GM18861 (cell line): ENCODE results near the gene AGPAT2.
A peak's percentile ranks its signal among the peaks of the same experiment; 100 is the strongest.

Source experiments
- ATAC-seq: cut with Tn5 transposase; IDR thresholded peaks from one replicate; pipeline ENCODE4 v1.9.1; 2021; ENCODE audit not compliant: unreplicated experiment

AGPAT2 gene

DNA sequence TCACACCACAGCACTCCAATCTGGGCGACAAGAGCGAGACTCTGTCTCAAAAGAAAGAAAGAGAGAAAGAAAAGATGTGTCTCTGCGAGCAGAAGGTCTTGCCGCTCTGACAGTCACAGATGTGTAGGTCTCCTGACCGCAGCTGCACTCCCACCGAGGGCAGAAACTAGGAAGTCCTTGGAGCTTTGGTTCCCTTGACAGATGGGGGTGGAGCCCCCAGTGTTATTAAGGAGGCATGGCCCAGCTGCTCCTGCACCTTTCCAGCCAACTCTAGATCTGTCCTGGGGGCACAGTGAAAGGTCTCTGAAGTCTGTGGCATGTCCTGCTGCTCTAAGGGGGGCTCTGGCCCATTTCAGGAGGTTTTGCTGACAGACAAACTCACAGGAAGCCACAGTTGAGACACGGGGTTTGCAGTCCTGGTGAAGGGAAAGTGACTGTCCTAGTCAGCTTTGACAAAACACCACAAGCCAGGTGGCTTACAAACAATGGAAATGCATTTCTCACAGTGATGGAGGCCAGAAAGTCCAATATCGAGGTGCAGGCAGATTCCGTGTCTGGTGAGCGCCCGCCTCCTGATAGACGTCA lies 16.1 kb upstream of the AGPAT2 start:
- ATAC-seq, result no peak

DNA sequence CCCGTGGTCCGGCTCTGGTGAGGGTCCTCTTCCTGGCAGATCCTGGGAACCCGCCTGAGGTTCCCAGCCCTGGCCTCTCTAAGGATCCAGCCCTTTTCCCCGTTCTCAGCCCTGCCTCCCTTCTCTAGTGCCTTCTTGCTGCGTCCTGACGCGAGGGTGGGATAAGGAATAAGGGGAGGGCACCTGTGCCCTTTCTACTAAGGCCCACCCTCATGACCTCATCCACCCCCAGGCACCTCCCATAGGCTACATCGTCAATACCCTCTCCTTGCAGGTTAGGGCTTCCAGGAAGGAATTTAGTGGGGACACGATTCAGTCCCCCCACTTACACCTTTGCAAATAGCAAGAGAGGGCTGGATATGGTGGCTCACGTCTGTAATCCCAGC lies 14.4 kb upstream of the AGPAT2 start:
- ATAC-seq, result no peak

DNA sequence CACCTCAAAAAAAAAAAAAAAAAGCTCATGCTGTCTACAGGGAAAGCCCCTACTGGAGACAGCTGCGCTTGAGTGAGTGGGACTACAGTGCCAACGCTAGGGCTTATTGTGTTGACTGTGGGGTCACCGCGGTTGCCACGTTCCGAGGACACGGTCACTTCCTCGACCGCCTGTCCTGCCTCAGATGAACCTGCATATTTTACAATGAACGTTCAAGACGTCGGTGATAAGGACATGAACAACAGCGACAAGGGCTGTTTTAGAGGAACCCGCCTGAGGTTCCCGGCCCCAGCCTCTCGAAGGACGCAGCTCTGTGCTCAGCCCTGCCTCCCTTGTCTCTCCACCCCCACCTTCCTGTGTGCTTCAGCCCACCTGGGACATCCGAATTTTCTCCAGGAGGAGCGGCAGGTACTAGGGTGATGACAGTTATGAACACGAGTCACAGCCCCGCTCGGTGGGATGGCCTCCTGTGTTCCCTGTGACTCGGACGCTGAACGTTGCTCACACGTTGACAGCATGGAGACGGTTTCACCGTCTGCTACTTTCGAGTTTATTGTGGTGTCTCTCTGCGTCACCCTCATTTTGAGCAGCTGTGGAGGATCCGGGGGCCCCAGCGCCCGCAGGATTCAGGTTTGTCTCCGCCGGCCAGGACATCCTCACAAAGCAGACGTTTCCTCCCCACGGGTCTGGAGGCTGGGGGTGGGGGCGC lies 13.9 kb upstream of the AGPAT2 start:
- peak; percentile 52 for ATAC-seq

DNA sequence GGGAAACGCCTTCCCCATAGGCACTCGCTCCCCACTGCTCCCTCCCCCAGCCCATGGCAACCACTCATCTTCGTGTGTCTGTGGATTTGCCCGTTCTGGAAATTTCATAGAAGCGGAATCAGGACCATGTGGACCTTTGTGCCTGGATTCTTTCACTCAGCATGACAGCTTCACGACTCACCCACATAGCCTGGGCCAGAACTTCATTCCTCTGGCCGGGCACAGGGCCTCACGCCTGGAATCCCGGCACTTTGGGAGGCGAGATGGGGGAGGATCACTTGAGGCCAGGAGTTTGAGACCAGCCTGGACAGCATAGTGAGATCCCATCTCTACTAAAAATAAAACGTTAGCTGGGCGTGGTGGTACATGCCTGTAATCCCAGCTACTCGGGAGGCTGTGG lies 13.0 kb upstream of the AGPAT2 start:
- ATAC-seq, result no peak

DNA sequence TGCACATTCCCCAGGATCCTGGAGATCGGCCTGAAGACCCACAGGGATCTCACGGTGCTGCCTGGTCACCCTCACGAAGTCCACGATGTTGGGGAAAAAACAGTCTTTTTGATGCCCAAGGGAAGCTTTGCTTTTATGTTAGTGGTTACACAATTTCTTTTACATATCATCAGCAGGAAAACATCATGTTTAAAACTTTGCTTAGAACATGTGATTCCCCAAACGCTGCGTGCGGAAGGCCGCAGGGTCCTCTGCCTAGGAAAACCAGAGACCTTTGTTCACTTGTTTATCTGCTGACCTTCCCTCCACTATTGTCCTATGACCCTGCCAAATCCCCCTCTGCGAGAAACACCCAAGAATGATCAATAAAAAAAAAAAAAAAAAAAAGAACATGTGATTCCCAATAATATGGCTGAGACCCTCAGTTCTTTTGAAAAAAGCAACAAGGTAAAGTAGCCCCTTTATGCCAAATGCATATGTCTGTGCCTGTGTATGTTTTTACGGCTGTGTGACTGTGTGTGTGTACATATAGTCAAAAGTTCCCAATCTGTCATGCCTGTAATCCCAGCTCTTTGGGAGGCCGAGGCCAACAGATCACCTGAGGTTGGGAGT lies 11.5 kb upstream of the AGPAT2 start:
- ATAC-seq, result no peak

DNA sequence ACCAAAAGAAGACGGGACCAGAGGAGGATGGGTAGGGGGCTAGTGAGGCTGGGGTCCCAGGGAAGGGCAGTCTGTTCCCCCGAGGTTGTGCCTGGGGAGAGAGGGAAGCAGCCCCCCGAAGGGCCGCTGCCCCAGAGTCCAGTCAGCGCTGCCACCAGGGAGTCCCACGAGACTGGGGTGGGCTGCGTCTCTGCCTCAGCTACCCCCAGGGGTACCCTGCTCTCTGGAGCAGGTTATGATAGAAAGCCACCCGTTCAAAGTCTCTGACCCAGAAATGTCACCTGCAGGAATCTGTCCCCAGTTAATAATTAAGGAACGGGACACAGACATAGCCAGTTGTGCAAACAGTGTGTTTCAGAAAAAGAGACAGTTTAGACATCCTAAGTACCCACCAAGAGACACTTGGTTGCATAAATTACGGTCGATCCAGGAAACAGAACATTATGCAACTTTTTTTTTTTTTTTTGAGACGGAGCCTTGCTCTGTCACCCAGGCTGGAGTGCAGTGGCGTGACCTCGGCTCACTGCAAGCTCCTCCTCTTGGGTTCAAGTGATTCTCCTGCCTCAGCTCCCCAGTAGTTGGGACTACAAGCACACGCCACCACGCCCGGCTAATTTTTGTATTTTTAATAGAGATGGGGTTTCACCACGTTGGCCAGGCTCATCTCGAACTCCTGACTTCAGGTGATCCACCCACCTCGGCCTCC lies 10.7 kb upstream of the AGPAT2 start:
- ATAC-seq, result no peak

DNA sequence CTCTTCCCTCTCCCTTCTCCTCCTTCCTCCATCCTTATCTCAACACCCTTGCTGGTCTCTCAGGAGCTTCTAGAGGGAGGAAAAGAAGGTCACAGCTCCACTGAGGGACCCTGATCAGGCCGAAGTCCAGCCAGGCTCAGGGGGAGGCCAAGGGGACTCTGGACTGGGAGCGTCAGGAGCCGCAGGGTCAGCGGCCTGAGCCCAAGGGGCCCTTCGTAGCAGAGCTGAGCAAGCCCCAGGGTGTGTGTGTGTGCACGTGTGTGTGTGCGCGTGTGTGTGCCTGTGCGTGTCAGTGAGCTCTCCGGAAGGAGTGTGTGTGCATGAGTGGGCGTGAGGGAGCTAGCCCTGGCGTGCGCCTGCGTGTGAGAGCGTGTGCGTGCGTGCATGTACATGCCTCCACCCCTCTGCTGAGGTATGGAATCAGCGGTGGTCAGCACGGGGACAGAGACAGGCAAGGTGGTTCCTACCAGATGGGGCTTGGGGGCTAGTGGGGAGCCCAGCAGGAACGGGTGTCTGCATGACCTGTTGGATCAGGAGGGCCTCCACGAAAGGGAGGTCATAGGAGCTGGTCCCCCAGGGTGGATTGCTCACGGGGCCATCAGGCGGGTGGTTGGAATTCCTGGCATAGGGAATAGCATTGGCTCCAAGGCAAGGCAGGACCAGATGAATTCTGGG lies 10.0 kb upstream of the AGPAT2 start:
- no peak for ATAC-seq

DNA sequence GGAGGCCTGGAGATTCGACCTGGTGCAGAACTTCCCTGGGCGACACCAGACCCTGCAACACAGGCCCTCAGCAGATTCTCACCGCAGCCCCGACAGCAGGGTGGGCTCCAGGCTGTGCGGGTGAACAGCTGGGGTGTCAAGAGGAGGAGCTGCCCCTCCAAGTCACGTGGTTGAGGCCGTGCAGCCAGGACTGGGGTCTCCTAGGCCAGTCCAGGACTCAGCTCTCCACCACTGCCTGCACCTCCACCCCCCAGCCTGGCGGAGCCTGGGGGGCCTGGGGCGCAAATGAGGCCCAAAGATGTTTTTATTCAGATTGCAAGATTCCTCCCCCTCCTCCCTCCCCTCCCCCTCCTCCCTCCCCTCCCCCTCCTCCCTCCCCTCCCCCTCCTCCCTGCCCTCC lies 9.2 kb upstream of the AGPAT2 start:
- no peak for ATAC-seq

DNA sequence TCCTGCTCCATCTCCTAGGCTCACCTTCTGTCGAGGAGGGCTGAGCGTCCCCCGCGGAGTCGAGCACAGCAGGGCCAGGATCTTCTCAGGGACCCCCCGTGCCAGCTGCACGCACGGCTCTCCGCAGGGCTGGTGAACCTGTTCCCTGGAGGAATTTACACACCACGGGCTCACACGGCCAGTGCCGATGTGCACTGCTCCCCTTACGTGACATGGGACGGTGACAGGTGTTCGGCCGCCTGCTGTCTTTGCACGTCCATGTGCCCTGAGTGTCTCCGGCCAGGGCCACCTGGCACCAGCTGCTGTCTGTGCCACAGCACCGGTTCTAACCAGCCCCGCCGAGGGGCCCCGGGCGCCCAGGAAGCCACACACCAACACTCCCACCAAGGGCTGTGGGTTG lies 8.7 kb upstream of the AGPAT2 start:
- no peak for ATAC-seq

DNA sequence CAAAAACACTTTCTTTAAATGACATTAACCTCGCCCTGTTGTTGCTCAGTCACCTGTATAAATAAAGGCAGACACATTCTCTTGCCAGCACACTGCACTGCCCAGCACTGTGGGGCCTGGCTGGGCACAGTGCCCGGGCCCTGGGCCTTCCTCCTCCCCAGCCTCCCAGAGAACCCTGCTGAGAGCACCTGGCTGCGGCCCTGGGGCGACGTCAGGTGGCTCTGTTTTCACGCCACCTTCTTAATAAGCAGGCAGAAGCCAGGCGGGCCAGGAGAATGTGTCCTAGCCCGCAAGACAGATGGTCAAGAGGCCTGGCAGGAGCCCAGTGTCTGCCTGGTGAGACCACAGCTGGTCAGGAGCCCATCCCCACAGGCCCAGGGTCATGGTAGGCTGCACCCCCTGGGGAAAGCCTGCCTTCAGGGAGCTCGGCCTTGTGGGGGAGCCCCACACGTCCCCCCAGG lies 8.2 kb upstream of the AGPAT2 start:
- ATAC-seq, result no peak

DNA sequence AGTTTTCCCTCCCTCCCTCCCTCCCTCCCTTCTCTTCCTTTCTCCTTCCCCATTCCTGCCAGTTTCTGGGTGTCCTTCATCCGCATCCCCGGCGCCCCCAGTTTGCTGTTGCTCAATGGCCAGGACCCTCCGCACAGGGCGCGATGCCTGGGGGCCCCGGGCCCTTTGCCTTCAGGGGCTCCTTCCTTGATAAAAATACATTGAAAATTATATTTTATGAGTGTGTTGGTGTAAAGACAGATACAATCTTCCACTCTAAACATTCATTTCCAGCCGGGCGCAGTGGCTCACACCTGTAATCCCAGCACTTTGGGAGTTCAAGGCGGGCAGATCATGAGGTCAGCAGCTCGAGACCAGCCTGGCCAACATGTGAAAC lies 7.6 kb upstream of the AGPAT2 start:
- ATAC-seq, result no peak

DNA sequence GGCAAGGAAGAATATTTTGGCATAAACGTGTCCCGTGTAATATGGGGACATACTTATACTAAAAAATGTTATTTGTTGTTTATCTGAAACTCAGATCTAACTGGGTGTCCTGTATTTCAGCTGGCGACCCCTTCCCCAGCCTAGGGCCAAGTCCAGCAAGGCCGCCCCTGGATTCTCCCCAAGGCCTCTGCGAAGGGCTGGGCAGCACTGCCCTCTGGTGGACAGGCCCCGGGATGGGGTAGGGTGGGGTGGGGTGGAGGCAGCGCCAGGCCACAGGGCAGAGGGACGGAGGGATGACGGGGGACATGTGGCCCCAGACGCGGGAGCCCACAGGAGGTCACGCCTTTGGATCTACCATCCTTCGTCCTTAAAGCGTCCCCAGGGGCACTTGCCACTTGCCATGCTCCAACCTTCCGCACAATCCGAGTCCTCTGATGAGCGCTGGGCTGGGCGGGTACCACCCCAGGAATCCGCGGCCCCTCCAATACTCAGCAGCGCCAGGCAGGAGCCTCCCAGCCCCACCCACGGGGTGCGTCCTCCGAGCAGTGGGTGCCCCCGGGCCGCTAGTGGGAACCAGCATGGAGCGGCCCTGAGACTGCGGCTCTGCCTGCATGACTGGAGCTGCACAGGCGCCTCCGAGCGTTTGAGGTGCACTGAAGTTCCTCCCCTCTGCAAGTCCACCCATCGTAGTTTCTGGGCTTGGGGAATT lies 7.1 kb upstream of the AGPAT2 start:
- no peak for ATAC-seq

DNA sequence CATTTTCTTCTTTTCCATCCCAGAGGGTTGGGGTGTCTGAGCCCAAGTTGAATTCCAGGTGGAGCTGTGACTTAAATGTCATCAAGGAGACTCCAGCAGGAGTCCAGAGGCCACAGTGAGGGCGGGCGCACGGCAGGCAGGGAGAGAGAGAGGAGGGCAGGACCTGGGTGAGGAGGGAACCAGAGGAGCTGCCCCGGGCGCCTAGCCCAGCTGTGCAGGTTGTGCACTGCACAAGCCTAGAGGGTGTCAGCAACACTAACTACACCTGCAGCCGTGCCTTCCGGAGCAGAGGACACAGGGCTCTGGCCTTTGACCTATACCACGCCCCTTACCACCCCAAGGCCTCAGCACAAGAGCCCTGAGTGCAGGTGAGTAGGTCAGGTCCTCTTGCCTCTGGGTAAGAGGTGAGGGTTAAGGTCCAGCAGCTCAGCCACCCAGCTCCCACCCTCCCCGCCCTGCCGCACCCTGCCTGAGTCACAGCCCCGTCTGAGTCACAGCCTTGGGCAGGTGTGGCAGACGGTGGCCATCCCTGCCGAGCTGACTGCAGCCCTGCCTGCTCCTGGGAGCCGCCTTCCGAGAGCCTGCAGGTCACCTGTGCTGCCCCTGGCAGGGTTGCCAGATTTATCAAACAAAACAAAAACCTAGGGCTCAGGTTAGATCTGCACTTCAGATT lies 6.4 kb upstream of the AGPAT2 start:
- no peak for ATAC-seq

DNA sequence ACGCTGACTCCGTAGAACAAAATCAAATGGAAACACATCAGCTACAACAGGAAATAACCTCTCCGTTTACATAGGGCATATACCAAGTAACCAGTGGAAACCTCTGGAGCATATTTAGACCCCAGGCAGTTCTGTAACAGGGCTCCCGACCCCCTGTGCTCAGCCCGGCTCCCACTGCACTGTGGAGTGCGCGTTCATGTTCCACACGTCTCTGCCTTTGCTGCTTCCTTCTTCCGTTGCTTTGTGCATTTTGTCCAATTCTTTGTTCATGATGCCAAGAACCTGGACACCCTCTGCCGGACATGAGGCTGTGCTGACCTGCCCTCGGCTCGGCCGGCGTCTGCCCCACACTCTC lies 5.9 kb upstream of the AGPAT2 start:
- ATAC-seq, result no peak

DNA sequence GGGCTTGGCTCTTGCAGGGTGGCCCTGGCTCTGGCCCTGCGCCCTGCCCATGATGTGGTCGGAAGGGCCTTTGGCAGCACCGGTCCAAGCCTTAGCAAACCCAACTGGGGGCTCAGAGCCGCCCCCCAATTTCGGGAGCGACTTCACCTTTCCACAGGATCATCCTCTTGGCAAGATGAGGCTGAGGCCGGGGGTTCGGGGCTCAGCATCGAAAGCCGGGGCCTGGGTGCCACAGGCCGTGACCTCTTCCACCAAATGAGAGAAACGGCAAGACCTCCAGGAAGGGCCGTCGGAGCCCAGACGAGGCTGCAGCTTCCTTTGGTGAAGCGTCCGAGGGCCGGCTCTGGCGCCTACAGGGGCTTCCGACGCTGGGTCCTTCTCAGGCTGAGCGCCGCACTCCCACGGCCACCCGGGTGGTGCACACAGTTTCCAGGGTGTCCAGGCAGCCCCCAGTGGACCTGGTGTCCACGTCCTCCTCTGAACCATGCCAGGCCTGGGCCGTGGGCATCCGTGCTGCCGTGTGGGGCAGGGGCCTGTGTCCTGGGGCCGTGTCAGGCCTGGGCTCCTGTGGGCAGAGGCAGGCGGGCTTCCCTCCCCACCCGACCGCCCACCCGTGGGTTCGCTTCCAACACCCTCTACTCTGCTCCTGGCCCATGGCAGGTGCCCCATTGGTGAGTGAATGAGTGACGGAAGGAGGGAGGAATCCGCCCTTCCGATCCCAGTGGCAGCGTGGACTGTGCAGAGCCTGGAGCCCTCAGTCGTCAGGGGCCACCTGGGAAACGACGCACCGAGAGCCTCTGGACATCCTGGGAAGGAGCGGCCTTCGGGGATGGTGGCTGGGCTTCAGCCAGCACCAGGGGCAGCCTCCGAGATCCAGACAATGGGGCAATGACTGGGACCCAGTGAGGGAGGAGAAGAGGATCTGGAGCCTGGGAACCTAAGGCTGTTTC lies 5.2 kb upstream of the AGPAT2 start:
- ATAC-seq, result no peak

DNA sequence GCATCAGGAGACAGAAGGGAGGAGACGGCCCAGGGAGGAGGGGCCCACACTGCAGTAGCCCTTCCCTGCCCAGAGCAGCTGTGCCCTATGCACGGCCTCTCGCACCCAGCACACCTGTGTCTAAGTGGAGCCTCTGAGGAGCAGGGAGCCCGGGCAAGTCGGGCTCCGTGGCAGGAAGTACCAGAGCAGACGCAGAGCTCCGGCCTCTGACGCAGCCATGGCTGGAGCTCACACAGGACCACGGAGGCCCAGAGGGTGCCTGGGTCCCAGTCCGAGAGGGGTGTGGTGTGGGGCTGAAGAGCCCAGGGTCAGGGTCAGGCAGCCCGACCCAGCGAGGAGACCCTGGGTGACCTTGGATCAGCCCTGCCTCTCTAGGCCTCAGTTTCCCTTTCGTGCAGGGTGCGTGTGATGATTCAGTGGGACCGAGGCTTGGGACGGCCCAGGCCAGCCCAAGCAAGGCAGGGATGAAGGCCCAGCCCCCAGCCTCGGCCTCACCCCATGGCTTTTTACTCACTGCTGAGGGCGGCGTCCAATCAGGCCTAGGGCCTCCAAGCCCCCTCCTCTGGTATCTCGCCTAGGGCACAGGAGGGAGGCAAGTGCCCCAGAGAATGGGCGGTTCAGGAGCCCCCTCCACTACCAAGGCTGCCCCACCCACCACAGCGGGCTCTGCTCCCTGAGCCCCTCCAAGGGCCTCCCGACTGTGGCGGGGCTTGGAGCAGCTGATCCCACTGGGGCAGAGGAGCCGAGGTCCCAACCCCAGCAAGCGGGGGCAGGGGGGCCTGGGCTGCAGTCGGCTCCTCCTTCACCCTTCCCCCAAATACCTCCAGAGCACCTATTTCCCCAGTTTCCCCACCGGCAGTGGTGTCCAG lies 4.3 kb upstream of the AGPAT2 start:
- ATAC-seq, result no peak

DNA sequence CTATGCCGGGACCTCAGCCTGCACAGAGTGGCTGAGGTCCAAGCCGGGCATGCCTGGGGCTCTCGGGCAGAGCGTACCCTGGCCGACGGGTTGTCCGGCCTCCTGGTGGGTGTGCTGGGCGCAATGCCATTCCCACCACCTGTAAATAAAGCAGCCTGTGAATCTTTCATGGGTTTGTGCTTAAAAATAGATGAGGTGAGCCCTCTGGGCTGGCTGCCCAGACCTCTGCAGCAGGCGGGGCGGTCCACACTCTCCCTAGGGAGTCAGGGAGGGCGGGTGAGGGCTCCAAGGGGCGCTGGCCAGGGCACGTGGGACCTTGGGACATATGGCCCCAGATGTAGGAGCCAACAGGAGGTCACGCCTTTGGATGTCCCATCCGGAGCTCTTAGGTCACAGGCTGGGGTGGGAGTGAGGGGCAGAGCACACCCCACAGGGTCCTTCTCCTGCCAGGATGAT lies 3.6 kb upstream of the AGPAT2 start:
- no peak for ATAC-seq

DNA sequence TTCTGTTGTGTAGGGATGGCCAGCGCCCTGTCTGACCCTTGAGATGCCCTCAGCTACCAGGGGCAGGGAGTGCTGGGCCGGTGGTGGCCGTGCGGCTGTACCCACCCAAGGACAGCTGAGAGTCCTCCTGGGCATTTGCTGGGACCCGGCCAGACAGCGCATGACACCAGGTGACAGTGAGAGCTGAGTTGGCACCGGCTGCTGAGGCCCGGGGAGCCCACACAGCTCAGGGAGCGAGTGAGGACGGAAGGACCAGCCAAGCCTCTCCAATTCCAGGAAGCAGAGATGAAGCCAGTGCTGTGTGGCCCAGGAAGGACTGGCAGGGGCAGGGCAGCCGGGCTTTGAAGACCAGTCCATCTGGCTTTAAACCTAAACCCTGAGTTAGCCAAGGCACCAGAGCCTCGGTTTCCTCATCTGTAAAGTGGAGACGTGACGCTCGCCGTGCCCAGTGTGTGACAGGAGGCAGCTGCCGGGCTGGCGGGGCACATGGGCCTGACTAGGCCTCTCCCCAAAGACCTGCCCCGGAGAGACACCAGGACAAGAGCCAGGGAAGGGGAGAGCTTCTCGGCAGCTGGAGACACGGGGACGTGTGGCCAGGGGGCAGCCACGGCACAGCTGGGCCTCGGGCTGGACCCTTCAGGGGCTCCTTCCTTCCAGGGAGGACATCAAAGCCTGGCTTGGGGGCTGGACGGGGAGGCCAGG lies 3.0 kb upstream of the AGPAT2 start:
- ATAC-seq, result no peak
